SK-N-DZ (cell line): ENCODE data around the gene SEMA4D.
"Not testable (repeated sequence)": the region's sequence is repeated elsewhere in the genome, so short reads cannot be mapped to it uniquely, and the experiment has no call there.

Experiments
- DNase-seq: peaks from one replicate; pipeline ENCODE4 v3.0.0-alpha.2; 2015; ENCODE audit warnings: low spot score

The SEMA4D gene

DNA sequence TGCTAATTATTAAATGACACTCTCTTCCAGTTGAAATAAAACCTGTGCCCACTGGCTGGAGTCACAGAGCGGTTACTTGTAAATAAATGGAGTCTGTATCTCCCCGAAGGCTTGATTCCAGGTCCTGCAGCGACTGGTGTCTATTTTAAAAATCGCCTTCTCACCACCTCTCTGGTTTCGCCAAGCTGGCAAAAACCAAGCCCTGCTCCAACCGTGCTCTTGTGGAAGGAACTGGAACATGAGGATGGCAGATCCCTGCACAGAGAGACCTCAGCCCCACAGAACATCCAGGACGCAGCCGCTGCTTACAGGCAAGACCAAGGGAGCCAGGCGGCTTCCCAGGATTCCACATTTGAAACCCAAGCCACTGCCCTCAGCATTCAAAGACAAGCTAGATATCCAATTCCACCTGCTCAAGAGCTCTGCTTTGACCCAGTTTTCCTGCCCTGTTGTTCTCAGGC lies 15.0 kb downstream of the SEMA4D start:
- no peak for DNase-seq

DNA sequence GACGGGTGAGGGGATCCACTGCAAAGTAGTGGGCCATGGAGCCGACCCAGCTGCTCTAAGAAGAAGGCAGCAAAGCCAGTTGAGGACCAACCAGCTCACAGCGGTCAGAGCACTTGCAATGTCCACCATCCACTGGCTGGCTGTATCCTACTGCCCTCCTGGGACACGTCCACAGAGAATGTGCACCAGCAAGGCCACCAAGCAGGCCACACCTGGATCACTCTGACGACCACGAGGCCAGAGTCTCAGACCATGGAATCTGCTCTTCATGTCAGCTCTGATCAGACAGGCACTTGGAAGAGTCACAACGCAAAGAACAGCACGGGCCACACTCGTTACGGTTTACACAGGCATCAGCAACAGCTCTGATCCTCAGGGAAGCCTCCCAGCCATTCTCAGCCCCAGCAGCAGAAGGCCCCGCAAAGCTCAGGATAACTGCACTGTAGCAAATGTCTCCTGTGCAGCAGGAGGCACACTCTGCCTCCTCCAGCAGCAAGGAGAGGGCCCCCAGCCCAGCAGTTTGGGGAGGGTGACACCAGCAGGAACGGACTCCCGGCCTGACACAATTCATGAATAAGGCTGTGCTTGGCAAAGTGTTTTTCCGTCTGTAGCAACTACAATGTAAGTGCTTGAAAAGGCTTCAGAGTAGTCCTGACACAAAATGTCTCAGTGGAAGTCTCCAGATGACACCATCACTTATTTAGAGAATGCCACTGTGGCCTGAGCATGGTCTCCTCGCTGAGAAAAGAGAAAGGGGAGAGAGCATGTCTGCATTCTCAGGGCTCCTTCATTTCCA lies 15.7 kb downstream of the SEMA4D start:
- DNase-seq = no peak

DNA sequence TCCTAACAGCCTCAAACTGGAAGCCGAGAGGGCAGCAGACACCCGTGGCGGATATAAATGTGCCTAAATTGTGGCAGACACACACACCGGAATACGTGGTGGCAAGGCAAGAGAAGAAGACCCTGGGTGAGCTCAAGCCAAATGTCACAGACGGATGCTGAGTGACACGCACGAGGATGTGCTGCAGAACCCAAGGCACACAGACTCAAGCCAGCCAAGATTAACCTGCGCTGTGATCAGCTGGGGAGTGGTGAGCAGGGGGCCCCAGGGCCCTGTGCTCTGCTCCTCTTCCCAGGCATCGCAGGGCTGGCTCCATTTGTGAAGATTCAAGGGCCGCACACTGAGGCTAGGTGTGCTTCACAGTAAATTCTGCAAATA lies 16.4 kb downstream of the SEMA4D start:
- no peak for DNase-seq

DNA sequence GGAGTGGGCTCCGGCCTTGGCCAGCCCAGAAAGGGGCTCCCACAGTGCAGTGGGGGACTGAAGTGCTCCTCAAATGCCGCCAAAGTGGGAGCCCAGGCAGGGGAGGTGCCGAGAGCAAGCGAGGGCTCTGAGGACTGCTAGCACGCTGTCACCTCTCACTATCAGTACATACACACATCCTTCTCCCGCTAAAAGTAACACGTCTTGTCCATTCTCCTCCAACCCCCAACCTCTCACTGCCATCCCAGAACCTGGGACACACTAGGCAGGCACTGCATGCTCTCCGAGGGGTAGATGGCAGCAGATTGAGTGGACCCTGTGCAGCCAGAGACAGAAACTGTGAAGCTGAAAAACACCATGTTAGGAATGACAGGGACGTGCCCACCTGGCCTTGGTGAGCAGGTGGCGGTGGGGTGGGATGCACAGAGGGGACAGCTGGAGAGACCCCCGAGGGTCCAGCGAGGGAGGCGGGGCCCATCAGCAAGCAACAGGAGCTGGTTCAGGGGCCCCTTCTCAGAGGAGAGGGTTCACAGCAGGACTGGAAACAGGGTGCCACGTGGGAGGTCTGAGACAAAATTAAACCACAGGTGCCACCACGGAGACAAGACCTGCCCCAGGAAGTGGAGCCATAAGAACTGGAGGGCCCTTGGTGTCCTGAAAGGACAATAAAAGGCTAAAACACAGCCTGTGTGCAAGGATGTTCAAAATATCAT lies 16.9 kb downstream of the SEMA4D start:
- DNase-seq = no peak

DNA sequence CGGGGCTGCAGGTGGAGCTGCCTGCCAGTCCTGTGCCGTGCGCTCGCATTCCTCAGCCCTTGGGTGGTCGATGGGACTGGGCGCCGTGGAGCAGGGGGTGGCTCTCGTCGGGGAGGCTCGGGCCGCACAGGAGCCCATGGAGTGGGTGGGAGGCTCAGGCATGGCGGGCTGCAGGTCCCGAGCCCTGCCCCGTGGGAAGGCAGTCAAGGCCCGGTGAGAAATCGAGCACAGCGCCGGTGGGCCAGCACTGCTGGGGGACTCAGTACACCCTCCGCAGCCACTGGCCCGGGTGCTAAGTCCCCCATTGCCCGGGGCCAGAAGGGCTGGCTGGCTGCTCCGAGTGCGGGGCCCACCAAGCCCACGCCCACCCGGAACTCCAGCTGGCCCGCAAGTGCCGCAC lies 17.5 kb downstream of the SEMA4D start:
- DNase-seq = not testable (repeated sequence)

DNA sequence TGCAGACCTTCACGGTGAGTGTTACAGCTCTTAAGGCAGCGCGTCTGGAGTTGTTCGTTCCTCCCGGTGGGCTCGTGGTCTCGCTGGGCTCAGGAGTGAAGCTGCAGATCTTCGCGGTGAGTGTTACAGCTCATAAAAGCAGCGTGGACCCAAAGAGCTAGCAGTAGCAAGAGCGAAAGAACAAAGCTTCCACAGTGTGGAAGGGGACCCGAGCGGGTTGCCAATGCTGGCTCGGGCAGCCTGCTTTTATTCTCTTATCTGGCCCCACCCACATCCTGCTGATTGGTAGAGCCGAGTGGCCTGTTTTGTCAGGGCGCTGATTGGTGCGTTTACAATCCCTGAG lies 18.3 kb downstream of the SEMA4D start:
- not testable (repeated sequence) for DNase-seq

DNA sequence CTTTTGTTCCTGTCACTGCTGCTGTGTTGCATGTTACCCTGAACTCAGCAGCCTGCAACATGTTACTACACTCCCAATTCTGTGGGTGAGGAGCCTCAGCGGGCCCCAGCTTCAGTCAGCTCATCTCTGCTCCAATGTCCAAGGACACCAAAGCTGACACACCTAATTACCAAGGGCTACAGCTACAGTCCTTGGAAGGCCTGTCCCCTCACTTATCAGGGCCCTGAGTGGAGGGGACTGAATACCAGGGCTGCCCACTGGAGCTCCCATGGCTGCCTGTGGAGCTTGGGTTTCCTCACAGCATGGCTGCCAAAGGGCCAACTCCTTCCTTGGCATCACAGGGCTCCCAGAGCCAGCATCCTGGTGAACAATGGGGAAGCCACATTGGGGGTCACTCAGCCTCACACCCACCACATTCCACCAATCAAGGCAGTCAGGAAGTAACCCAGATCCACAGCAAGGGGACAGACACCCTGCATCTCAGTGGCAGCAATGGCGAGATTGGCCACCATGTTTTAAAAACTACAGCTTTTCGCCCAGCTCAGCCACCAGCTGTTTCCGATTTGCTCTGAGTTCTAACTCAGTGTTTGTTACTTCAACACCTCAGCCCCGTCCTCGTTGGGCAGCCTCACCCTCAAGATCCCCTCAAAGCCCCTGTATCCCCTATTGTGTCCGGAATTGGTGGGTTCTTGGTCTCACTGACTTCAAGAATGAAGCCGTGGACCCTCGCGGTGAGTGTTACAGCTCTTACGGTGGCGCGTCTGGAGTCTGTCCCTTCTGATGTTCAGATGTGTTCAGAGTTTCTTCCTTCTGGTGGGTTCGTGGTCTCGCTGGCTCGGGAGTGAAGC lies 18.9 kb downstream of the SEMA4D start:
- DNase-seq = no peak

DNA sequence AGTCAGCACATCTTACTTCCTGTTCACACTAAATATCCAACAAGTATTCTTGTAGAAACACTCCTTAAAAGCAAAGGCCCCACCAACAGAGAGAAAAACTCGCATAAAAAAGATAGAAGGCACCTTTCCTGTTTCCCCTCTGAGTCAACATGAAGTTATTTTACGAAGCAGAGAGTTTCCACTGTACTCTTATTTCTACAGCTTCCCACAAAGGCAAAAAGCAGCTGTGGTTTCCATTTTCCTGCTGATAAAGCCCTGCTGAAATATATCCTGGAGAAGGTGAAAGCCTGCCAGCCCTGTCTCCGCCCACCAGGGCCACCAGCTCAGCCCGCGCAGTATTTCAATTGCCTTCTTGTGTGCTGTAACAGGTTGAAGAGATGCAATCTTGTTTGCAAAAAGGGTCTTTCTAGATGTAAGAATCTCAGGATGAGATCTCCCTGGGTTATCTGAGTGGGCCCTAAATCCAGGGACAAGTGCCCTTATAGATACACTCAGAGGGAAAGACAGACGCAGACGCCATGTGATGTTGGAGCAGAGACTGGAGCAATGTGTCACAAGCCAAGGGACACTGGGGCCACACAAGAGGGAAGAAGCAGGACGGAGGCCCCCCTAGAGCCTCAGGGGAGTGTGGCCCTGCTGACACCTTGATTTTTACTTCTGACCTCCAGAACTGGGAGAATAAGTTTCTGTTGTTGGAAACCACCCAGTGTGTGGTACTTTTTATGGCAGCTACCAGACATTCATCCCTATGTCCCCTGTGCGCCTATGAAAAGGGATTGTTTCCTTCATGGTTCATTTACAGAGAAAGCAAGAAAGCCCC lies 19.9 kb downstream of the SEMA4D start:
- DNase-seq = no peak

DNA sequence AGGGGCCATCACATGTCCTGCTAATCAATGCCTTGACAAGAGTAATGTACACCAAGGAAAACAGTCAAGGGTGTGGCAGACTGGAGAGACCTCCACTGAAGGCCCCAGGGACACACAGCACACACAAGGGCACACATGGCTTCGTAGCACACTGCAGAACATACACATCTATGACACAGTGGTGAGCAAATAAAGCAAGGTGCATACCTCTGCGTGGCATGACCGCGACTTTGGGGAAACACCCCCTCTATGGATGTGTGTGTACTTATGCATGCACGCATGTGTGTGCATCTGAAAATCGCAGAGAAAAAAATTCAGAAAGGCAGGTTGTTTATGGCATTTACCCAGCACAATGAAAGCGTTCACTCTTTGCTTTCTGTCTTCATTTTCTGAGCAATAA lies 20.5 kb downstream of the SEMA4D start:
- no peak for DNase-seq

DNA sequence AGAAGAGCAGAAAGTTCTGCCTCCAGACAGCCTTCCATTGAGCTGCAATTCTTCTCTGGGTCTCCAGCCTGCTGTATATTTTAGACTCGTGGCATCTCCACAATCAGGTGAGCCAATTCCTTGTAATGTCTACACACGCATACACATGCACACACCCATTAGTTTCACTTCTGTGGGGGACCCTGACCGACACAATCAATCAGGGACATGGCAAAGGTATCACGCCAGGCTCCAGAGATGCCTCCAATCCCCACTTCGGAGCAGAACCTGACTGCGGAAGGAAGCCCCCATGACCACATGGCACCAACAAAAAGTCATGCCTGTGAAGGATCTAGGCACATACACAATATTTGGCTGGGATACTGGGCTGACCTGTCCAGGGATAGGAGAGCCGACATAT lies 21.4 kb downstream of the SEMA4D start:
- no peak for DNase-seq

DNA sequence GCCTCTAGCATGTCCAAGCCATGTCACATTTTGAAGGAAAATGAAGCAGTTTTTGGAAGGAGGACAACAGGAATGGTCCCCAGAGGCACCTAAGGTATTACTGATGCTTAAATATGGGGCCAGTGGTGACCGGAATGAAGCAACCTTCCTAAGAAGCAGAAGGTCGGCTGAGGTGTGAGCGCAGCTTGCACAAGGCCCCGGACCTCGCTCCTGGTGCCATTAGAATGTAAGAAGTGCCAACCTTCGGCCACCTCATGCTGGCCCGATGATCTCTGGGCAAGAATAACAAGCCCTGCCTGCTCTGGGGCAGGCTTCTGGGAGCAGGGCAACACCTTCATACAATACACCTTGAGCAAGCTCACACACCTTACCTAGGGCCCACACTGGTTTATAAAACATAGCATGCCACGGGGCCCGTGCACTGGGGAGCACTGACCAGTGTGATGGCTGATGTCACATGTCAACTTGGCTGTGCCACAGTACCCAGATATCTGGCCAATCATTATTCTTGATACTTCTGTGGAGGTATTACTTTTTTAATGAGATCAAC lies 21.9 kb downstream of the SEMA4D start:
- no peak for DNase-seq

DNA sequence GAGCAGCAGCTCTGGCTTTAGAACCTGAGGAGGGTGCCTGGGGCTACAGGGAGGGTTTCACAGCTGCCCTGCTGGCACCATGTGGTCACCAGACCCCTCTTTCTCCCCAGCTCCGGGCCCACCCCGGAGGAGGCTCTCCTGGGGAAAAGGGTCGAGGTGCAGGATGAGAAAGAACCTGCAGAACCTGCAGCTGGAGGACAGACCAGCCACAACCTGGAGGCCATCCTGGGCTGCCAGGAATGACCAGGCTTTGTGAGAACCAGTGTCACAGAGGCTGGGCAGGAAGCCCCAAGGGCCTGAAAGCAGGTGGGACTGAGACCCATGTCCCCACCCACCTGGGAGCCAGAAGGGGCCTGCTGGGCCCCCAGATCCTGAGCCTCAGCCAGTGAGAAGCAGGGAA lies 23.0 kb downstream of the SEMA4D start:
- DNase-seq = no peak

DNA sequence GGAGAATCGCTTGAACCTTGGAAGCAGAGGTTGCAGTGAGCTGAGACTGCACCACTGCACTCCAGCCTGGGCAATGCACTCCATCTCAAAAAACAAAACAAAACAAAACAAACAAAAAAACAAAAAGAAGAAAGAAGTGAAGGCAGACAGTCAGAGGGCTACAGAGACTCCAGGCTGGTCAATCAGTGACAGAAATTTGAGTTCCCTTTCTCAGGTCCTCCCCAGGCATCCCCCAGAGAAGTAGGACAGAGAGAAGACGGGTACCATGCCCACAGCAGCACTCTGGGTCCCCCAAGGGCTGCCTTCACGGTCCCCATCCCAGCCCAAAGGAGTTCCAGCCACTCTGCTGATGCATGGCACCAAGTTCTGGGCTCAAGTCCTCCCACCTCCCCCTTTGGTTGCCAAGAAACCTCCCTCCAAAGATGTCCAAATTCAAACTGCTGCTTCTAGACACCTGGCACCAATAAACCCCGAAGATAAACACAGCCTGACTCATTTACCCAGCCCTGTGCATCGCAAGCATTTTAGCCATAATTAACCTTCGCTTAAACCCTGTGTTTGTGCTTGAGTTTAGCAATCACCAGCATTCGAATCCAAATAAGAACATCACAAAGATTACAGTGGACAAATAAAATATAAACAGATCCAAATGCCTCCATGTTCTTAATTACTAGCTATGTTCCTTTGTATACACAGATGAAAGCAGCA lies 24.0 kb downstream of the SEMA4D start:
- no peak for DNase-seq

DNA sequence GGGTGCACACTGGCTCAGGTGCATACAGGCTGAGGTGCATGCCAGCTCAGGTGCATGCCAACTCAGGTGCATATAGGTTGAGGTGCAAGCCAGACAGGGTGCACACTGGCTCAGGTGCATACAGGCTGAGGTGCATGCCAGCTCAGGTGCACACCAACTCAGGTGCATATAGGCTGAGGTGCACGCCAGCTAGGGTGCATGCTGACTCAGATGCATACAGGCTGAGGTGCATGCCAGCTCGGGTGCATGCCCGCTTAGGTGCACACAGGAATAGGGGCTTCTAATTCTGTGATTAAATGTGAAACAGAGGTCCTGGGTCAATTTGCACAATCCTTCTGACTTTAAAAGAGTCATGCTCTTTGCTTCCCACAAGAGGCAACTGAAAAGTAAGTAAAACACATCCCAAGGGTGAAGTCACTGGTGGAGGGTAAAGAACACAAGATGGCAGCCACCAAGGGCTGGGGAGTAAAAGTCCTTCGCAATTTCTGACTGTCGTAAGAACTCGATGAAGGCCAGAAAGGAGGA lies 26.1 kb downstream of the SEMA4D start:
- not testable (repeated sequence) for DNase-seq

DNA sequence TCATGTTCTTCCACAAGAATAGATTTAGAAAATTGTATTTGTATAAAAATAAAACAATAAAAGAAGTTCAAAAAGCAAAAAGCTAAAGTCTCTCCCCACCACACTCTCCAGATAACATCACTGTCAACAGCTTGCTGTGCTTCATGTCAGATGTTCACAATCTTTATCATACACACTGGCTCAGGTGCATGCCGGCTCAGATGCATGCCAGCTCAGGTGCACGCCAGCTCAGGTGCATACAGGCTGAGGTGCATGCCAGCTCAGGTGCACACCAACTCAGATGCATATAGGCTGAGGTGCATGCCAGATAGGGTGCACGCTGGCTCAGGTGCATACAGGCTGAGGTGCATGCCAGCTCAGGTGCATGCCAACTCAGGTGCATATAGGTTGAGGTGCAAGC lies 26.5 kb downstream of the SEMA4D start:
- DNase-seq = no peak

DNA sequence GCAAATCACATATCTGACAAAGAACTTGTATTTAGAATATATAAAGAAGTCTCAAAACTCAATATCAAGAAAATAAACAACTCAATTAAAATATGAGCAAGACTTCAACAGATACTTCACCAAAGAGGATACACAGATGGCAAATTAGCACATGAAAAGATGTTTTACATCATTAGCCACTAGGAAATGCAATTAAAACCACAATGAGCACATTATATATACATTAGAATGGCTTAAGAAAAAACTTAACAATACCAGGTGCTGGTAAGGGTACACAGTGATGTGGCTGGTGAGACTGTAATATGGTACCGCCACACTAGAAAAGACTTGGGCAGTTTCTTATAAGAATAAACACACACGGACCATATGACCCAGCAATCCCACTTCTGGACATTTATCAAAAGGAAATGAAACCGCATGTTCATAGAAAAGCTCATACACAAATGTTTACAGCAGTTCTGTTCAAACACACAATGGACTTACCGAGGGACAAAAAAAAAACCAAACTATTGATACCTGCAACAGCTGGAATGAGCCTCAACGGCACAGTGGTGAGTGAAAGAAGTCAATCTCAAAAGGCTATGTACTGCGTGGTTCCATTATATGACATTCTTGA lies 27.6 kb downstream of the SEMA4D start:
- DNase-seq = no peak

DNA sequence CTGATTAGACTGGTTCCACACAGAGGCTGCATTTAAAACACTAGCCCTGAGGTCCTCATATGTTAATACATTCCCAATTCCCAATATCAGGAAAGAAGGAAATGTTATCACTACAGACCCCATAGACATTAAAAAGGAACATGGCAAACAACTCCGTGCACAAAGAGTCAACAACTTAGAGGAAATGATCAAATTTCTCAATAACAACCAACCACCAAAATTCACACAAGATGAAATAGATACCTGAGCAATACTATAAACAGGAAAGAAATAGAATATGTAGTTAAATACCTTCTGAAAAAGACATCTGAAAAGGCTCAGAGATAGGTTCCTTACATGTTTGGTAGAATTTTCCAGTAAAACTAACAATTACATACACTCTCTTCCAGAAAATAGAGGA lies 28.9 kb downstream of the SEMA4D start:
- DNase-seq = no peak

DNA sequence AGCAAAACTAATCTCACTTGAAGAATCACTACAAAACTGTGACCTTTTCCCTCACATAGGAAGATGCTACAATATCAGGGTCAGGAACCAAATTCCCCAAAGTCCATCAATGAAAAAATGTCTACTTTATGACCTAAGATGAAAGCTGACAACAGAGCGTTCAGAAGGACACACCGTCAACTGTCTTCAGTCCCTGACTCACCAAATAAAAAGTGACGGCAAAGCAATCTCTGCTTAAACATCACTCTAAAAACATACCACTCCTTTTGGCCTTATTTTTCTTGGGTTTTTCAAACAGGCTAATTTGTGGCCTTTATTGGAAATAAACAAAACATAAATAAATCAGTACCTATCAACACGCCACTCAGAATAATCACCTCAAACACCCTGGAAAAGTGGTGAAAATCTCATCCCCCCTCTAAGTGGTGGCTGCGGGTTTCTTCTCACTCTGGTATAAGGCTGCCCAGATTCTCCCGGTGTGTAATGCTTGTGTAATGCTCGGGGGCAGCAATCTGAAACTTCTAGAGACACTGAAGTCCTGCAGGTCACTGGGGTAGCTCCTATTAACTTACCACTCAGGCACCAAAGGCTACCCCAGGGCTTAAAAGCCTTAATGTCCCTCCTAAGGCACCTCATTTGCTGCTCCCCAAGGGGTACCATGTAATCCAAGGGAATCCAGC lies 29.5 kb downstream of the SEMA4D start:
- DNase-seq = no peak

DNA sequence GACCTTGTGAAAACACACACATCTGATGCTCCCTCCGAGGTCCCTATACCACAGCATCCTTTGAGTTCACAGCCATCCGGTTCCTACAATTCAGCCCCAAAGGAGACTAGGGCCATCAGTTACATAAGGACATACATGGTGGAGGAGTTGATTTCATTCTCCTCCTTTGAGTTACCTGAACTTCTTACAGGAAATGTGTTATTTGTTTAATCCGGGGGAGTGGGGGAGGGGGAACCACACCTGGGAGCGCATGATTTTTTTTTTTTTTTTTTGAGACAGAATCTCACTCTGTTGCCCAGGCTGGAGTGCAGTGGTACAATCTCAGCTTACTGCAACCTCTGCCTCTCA lies 30.7 kb downstream of the SEMA4D start:
- no peak for DNase-seq
